ENCODE data around the gene HRH1.
"Not testable (repeated sequence)": the region's sequence is repeated elsewhere in the genome, so short reads cannot be mapped to it uniquely, and the experiment has no call there.

The HRH1 gene

GRCh38 chr3:11211531-11212298 lies 57.4 kb downstream of the HRH1 start:
- no peak for DNase-seq

- DNase-seq = no peak
Measured at GRCh38 chr3:11212299-11212608, 58.0 kb downstream of the HRH1 start.

- DNase-seq = no peak
Measured at GRCh38 chr3:11212784-11213183, 58.5 kb downstream of the HRH1 start.

- no peak for DNase-seq
Measured at GRCh38 chr3:11213810-11214450, 59.6 kb downstream of the HRH1 start.

- DNase-seq = no peak
Measured at GRCh38 chr3:11214451-11214978, 60.2 kb downstream of the HRH1 start.

- not testable (repeated sequence) for DNase-seq
Measured at GRCh38 chr3:11217370-11217769, 63.1 kb downstream of the HRH1 start.

DNA sequence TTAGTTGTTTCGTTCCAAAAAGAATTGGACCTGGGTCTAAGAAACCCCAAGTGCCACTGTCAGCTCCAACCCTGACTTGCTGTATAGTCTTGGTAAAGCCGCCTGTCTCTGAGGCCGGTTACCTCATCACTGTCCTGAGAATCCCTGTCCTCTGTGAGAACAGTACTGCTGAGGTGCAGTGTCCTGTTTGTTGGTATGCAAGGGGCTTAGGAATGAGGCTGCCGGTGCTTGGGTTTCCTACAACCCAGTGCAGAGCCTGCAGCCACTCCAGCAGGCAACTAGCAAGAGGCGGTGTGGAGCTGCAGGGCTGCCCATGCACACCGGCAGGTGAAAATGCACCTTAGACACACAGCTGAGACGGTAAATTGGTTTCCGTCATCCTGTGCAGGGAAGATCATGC lies 65.9 kb downstream of the HRH1 start:
- no peak for DNase-seq

- no peak for DNase-seq
Measured at GRCh38 chr3:11221818-11222415, 67.6 kb downstream of the HRH1 start.

GRCh38 chr3:11224010-11224409 lies 69.7 kb downstream of the HRH1 start:
- DNase-seq = no peak

DNA sequence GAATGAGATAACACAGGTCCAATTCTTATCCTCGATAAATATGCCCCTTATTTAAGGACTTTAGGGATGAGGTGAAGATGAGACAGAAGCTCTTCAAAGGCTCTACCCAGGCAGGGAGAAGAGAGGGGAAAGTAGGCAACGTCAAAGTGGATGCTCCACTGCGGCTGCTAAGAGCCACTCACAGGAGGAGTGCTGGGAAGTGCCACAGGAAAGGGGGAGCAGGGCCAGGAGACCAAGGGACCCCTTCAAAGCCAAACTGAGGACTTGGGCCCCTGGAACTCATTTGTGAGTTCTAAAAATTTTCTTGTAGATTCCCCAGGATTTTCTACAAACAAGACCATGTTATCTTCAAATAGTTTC lies 70.6 kb downstream of the HRH1 start:
- no peak for DNase-seq

DNA sequence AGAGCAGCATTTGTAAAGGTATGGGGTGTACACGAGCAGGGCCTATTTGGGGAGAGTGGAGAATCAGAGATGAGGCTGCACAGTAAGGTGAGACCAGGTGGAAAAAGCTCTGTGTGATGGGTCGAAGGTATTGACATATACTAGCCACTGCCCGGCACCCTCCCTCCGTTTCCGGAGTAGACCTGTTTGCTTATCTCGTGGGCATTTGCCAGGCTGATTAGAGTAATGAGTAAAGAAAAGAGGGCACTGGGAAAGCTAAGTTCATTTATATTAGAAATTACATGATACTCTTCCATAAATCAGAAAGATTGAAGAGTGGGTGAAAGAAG lies 71.7 kb downstream of the HRH1 start:
- DNase-seq = no peak

DNA sequence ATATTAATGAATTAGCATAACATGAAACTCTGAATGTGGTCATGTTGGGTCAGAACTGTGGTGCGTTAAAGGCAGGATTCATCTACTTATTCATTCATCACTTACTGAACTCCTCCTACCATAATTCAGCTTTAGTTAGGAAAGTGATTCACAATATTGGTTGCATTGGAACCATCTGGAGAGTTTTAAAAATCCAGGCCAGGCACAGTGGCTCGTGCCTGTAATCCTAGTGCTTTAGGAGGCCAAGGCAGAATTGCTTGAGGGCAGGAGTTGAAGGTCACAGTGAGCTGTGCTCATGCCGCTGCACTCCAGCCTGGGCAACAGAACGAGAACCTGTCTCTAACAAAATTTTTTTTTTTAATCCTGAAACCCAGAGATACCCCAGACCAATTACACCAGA lies 73.7 kb downstream of the HRH1 start:
- DNase-seq = no peak

- no peak for DNase-seq
Measured at GRCh38 chr3:11230125-11230524, 75.8 kb downstream of the HRH1 start.

- no peak for DNase-seq
Measured at GRCh38 chr3:11230832-11231231, 76.5 kb downstream of the HRH1 start.

DNA sequence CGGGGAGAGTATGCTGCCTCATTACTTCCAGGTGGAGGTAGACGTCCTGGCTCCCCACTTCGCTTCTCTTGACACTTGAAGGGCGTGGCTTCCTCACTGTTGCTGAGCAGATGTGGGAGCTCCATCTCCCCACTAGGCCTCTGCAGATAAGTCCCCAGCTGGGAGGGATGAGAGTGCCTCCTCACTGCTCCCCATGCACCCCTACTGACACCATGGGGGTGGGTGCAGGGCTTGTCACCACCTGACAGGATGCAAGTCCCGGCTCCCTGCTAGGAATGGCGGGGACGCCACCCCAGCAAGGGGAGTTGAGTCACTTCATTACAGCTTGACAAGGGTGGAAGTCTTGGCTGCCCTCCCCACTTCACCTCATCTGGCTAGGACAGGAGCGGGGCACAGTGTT lies 81.1 kb downstream of the HRH1 start:
- DNase-seq = no peak

DNA sequence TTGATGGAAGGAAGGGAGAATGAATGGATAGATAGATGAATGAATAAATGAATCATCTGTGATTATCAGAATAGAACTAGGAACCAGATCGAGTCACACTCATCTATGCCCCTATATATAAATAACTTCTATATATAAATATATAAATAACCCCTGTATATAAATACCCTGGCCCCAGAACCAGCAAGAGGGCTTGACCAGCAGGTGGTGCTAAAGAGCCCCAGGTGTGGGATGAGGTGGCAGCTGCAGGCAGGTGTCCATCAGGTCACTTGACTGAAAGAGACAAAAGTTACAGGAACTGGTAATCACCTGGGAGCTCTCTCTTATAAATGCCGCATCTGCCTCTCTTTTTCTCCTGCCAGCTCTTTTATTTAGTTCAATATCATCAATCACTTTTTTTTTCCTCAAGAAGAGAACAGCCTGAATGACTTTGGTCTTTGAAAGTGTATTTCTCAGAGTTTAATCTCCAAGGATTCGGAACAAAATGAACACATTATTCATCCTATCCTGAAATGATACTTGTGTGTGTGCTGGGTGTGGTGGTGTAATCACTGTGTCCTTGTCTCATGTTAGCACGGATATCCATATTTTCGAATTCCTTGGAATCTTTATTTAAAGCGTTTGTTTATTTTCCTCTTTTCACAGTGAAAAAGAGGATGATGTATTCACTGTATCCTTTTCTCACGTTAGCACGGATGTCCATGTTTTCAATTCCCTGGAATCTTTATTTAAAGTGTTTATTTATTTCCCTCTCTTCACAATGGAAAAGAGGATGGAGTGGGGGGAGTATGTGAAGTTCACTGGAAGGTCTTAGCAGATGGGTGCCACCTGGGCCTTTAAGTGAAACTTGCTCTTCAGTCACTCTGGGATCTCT lies 82.5 kb downstream of the HRH1 start:
- peak; percentile 85 for DNase-seq

DNA sequence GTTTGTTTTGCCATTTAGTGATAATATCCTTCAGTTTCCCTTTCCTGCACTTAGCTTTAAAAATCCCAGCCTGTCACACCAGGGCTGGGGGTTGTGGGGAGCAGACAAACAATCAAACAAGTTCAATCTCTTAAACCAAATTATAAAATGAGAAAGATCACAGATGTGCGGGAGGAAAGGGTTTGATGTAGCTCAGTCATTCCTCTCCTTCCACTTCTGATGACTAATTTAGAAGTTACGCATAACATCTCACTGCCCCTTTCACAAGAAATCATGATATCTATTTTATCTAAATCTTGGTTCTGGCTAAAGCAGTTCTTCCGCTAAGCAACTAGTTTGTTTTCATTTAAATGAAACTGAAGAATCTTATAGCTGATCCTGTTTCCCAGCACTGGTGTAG lies 83.8 kb downstream of the HRH1 start:
- peak; percentile 83 for DNase-seq

DNA sequence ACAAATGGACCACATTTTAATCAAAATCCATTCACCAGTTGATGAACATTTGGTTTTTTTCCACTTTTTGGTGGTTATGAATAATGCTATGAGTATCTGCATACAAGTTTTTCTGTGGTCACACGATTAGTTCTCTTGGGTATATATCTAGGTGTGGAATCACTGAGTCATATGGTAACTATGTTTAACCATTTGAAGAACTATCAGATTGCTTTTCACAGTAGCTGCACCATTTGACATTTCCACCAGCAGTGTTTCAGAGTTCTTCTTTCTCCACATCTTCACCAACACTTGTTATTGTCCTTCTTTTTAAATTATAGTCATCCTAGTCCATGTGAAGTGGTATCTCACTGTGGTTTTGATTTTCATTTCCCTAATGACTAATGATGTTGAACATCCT lies 84.6 kb downstream of the HRH1 start:
- DNase-seq = peak; percentile 85

GRCh38 chr3:11239796-11240195 lies 85.5 kb downstream of the HRH1 start:
- no peak for DNase-seq

DNA sequence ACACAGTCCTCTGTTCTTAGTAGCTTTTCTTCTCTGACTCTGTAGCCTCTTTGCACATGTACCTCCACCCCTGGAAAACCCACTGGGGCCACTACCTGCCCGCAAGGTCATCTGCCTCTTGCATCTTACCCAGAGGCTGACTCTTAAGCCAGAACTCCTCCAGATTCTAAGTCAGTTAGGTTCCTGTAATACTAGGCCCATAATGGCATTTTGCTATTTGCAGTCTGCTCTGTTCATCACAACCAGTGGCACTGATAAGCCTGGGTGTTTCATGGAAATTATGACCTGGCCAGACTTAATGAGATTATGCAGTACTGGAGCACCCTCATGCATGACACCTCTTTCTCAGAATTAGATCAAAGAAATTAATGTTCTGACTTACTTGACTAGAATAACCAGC lies 86.2 kb downstream of the HRH1 start:
- DNase-seq = peak; percentile 62

GRCh38 chr3:11244121-11244677 lies 89.9 kb downstream of the HRH1 start:
- no peak for DNase-seq

DNA sequence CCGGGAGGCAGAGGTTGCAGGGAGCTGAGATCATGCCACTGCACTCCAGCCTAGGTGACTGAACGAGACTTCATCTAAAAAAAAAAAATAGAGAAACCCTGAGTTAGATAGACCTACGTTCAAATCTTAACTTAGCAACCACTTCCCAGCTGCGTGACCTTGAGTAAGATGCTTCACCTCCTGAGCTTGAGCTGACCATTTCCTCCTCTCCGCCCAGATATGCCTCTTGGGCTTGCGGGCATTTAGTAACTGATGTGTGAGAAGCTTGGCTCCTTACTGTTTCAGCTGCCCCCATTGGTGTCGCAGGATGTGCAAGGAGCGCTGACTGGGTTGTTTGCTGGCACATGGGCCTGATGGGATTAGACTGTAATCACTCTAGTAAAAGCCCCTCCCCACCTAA lies 91.0 kb downstream of the HRH1 start:
- peak; percentile 26 for DNase-seq

Measured in activated CD4-positive, alpha-beta T cell treated with anti-CD3 and anti-CD28 coated beads, Interleukin-2, Interleukin-6, amounts not matched to agents 100 ng/mL and 50 ng/mL, durations not matched to agents 16 hours and 8 hours (primary cell).